Measurements from ENCODE around the gene CIB4. TPM values are rescaled to one million over a fixed set of nuclear protein-coding genes. Genes with fewer than 3 reads are reported as not detected.

Gene CIB4
- total and polyA plus RNA-seq, 5 donors, result not detected

DNA sequence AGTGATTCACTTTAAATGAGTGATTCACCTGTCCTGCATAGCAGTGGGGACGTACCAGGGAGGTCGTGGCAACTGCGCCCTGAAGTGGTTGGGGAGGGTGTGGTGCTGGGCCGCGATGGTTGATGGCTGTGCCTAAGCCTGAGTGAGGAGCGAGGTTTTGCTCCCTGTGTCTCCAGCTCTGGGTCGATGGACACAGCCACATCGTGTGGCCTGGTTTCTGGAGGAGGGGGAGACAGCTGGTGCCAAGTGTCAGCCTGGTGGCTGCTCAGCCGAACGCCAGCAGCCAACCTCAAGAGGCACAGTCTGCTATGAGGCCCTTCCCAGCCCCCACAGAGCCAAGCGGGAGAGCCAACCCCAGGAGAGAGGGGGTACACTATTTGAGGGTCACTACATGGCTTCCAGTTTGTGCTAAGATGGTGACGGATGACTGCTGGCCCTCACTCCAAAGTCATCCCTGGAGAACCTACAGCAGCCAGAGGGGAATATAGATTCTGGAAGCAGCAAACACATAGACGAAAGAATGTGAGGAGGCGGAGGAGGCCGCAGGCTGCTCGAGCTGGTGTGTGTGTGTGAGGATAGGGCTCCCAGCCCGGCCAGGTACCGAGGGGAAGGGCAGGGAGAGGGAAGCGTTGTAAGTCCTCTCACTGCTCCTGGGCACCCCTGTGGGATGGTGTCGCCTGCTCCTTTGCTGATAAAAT is 104.6 kb downstream of the CIB4 start:
- intact Hi-C loops (cut with DNase I), result no loop called here
- H3K27ac ChIP-seq (ENCODE audit: low read length), result no peak overlapping the region
- H3K9me3 ChIP-seq (ENCODE audit: control insufficient read depth, low read length), result no peaks in the 10 kb centered on the region
- WGBS, result 80% methylated on average over 20 of the region's 20 CpGs
- ATAC-seq (no peak), DNase-seq (no peak)
- H3K4me3 ChIP-seq (ENCODE audit: low read length), result no peak overlapping the region
- H3K27me3 ChIP-seq (ENCODE audit: control insufficient read depth, insufficient read depth), result no peaks in the 10 kb centered on the region
- H3K4me1 ChIP-seq (ENCODE audit: control insufficient read depth, insufficient read depth, low read length), result no peaks in the 10 kb centered on the region

DNA sequence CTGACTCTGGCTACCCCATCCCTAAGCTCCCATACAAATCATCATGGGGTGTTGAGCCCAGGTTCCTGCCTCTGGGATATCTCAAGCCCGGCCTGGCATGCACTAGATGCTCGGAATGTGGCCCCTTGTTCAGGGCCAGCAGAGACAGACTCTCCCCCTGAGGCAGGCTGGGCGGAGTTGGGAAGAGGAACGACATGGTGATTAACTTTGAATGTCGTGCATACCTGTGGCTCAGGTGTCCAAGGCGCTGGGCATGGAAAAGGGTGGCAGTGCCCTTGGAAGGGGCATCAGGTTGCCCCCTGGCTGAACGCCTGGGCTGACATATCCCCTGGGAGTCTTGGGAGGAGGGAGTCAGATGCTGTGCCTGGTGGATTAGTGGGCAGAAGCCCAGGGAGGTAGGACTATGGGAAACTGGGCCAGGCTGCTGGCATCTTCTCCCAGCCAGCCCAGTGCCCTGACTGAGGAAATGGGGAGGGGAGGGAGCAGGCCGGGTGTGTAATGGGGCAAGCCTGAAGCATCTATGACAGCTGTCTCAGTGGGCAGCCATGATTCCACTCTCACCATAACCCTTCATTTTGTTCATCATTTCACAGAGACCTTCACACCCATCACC is 105.4 kb downstream of the CIB4 start:
- Histone ChIP-seq H3K4me3 (ENCODE audit: low read length) (no peak overlapping the region), H3K27ac (ENCODE audit: low read length) (no peak overlapping the region), H3K27me3 (ENCODE audit: control insufficient read depth, insufficient read depth) (no peaks in the 10 kb centered on the region), H3K4me1 (ENCODE audit: control insufficient read depth, insufficient read depth, low read length) (no peaks in the 10 kb centered on the region), H3K9me3 (ENCODE audit: control insufficient read depth, low read length) (no peaks in the 10 kb centered on the region)
- intact Hi-C loops (cut with DNase I), result no loop called here
- ATAC-seq, result no peak
- WGBS, result 83% methylated on average over 8 of the region's 8 CpGs
- no peak for DNase-seq

DNA sequence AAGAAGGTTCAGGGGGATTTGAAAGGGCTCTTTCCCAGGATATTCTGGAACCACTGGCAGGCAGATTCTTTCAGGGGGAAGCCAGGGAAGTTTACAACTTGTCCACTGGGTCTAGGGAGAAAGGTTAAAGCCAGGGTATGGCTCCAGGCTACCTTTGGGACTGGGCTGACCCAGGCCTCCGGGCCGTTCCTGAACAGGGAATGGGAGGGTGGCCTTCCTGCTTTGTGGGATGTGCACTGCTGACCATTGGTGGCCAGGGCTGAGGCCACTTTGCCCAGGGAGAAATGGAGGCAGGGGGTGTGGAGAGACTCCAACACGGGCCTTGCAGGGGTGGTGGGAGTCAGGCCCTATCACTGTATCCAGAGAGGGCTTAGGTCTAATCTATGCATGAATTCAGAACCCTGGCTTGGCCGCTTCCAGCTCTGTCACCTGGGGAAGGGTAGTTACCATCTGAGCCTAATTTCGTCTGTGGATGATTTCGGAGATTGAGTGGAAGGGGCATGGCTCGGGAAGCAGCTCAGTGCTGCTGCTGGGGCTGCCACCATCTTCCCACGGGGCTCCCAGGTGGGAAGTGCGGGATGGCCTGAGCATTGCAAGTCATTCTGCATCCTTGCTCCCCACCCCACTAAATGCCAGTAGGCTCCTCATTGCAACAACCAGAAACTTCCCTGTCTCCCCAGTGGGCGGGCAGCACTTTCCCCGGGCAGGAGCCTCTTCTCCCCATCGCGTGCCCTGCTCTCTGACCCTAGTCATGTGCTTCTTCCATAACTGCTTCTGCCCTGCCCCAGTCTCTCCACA is 106.1 kb downstream of the CIB4 start:
- ATAC-seq (no peak), DNase-seq (no peak)
- 91% methylated on average over 13 of the region's 13 CpGs for WGBS
- intact Hi-C loops (cut with DNase I), result no loop called here
- Histone ChIP-seq H3K4me3 (ENCODE audit: low read length) (no peak overlapping the region), H3K27me3 (ENCODE audit: control insufficient read depth, insufficient read depth) (no peaks in the 10 kb centered on the region), H3K4me1 (ENCODE audit: control insufficient read depth, insufficient read depth, low read length) (no peaks in the 10 kb centered on the region), H3K27ac (ENCODE audit: low read length) (no peak overlapping the region), H3K9me3 (ENCODE audit: control insufficient read depth, low read length) (no peaks in the 10 kb centered on the region)

DNA sequence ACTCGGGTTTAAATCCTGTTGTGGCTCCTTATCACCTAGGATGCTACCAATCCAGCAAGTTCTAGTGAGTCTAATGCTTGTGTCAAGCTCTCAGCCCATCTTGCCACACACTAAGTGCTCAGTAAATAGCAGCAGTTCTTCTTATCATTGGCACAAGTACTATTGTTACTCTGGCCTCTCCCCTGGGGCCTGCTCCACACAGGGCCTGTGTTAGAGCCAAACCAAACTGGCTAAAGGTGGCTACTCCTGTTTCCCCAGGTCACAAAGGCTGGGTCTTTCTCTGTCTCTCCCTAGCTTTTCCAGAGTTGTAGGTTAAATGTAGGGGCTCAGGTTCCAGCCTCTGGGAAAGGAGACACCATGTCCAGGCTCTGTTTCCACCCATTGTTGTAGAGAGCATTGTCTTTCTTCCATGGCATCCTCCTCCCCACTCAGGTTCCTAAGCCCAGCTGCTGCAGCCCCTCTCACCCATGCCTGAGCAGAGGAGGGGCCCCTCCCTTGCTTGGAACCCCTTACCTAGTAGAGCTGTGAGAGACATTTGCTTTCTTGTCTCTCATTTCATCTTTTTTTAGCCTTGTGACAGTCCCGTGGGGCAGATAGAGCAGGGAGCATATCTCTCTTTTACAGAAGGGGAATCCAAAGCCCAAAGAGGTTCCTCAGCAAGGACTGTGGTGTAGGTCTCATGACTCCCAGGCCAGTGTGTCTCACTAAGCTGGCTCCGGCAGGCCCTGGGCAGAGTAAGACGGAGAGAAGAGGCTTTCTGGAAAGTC is 106.9 kb downstream of the CIB4 start:
- WGBS, result 63% methylated on average over 4 of the region's 4 CpGs
- no peaks in the 10 kb centered on the region for H3K27me3 ChIP-seq (ENCODE audit: control insufficient read depth, insufficient read depth)

DNA sequence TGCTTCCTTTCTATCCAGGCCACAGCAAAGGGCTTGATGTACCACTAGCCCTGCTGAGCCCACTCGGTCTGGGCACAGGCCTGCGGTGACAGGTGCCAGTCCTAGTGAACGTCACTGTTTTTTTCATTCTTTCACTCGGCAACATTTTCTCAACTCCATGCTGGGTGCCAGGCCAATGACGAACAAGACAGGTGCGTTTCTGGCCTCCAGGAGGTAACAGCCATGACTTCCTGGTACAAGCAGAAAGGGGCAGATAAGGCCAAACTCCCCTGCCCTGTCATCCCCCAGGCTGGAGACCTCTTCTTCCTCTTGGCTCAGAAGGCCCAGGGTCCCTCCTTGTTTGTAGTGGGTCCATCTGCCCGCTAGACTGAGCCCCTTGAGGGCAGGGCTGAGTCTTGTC is 107.5 kb downstream of the CIB4 start:
- Histone ChIP-seq H3K4me1 (ENCODE audit: control insufficient read depth, insufficient read depth, low read length) (no peaks in the 10 kb centered on the region), H3K27me3 (ENCODE audit: control insufficient read depth, insufficient read depth) (no peaks in the 10 kb centered on the region), H3K4me3 (ENCODE audit: low read length) (no peak overlapping the region), H3K9me3 (ENCODE audit: control insufficient read depth, low read length) (no peaks in the 10 kb centered on the region), H3K27ac (ENCODE audit: low read length) (no peak overlapping the region)
- intact Hi-C loops (cut with DNase I), result no loop called here
- ATAC-seq (no peak), DNase-seq (no peak)
- WGBS, result 95% methylated on average over 7 of the region's 7 CpGs

More for the DNA sequence above, 106.9 kb downstream of the CIB4 start:
- Histone ChIP-seq H3K9me3 (ENCODE audit: control insufficient read depth, low read length) (no peaks in the 10 kb centered on the region), H3K4me1 (ENCODE audit: control insufficient read depth, insufficient read depth, low read length) (no peaks in the 10 kb centered on the region), H3K4me3 (ENCODE audit: low read length) (no peak overlapping the region), H3K27ac (ENCODE audit: low read length) (no peak overlapping the region)
- DNase-seq, result no peak
- intact Hi-C loops (cut with DNase I), result no loop called here
- peak; percentile 25 to 30 for ATAC-seq

DNA sequence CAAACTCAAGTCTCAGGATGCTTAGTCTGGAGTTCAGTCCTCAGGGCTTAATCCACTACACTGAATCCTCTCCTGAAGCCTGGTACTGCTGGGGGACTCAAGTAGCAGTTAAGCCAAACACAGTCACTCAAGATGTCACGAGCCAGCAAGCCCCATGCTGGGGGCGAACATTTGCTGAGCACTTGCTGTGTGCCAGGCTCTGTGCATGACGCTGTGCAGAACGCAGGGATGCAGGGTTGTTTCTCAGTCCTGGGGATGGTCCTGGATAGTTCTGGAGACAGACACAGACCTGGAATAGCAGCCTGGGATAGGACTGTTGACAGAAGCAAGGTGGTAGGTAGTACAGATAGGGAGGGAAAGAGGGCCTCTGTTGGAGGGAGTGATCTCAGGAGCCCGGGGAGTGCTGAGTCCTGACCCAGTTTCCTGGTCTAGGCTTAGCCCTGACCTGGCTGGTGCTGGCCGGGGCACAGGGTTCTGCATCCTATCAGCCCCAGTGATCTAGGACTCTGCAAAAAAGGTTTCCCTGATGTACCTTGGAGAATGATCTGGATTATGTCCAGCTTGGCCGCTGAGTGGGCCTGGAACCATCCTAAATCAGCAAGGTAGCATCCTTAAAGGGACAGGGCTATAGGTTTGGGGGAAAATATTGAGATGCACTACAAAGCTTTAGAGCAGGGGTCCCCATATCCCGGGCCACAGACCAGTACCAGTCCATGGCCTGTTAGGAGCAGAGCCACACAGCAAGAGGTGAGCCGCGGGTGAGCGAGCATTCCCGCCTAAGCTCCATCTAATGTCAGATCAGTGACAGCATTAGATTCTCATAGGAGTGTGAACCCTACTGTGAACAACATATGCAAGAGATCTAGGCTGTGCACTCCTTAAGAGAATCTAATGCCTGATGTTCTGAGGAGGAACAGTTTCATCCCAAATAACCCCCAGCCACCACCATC is 108.6 kb downstream of the CIB4 start:
- Histone ChIP-seq H3K9me3 (ENCODE audit: control insufficient read depth, low read length) (no peaks in the 10 kb centered on the region), H3K27me3 (ENCODE audit: control insufficient read depth, insufficient read depth) (no peaks in the 10 kb centered on the region), H3K27ac (ENCODE audit: low read length) (no peak overlapping the region), H3K4me3 (ENCODE audit: low read length) (no peak overlapping the region), H3K4me1 (ENCODE audit: control insufficient read depth, insufficient read depth, low read length) (no peaks in the 10 kb centered on the region)
- WGBS, result 84% methylated on average over 12 of the region's 12 CpGs
- intact Hi-C loops (cut with DNase I), result no loop called here
- DNase-seq (no peak), ATAC-seq (no peak)

Other genes starting within 250 kb of the CIB4 start
- gene DRC1, start 239.4 kb downstream of the CIB4 start, total RNA-seq, result not detected
- gene DRC1, start 239.4 kb downstream of the CIB4 start, polyA plus RNA-seq, result not detected
- gene OTOF, start 163.2 kb downstream of the CIB4 start, total RNA-seq, result under 1 TPM in 2 of 4 donors, not detected in 2; 0.15 to 0.25 TPM
- 0.25 TPM for gene OTOF, start 163.2 kb downstream of the CIB4 start, polyA plus RNA-seq
- 10 to 100 TPM; 25.6 to 36.6 (median 28.2) TPM for gene KCNK3, start 51.4 kb upstream of the CIB4 start, total RNA-seq
- gene KCNK3, start 51.4 kb upstream of the CIB4 start, polyA plus RNA-seq, result 29.3 TPM
- 10 to 100 TPM; 22.0 to 34.3 (median 26.5) TPM for gene SLC35F6, start 122.9 kb upstream of the CIB4 start, total RNA-seq
- 18.8 TPM for gene SLC35F6, start 122.9 kb upstream of the CIB4 start, polyA plus RNA-seq
- under 1 TPM in 2 of 4 donors, not detected in 2; 0.71 to 0.91 TPM for gene CENPA, start 144.7 kb upstream of the CIB4 start, total RNA-seq
- 0.18 TPM for gene CENPA, start 144.7 kb upstream of the CIB4 start, polyA plus RNA-seq
- not detected for gene DPYSL5, start 206.8 kb upstream of the CIB4 start, total RNA-seq
- gene DPYSL5, start 206.8 kb upstream of the CIB4 start, polyA plus RNA-seq, result 0.05 TPM